ENCODE data around the gene DTD2. TPM values are rescaled to one million over a fixed set of nuclear protein-coding genes. Genes with fewer than 3 reads are reported as not detected.

The DTD2 gene
- total and polyA plus RNA-seq, 2 donors (not counting 1 experiment from before 2014, with no cell fraction given) = 25.4 to 40.8 TPM

GRCh38 chr14:31445703-31446102, 11.6 kb downstream of the DTD2 start:
- H3K9ac ChIP-seq (ENCODE audit: insufficient read depth, low read length) = no peak overlapping the region
- DNase-seq (ENCODE audit: low read depth in 2 of 2) = no peak
- H3K4me1 ChIP-seq (ENCODE audit: control insufficient read depth, extremely low read depth, insufficient read depth, low read length) = peaks cover 3% of the 10 kb centered on the region
- H3K27me3 ChIP-seq (ENCODE audit: control insufficient read depth, insufficient read depth, low read length) = no peaks in the 10 kb centered on the region
- no peaks in the 10 kb centered on the region for H3K79me2 ChIP-seq (ENCODE audit: control insufficient read depth, insufficient read depth, low read length)
- TF ChIP-seq EZH2 (IDR thresholded peaks at IDR 0.05; ENCODE audit: low read length, missing control alignments) = no peak
- no peak for TF ChIP-seq CTCF (conservative IDR thresholded peaks at IDR 0.05 in 1 of 2, IDR thresholded peaks at IDR 0.05 in 1 of 2; ENCODE audit: low read depth in 1 of 2, low read length in 2 of 2)
- no peaks in the 10 kb centered on the region for H3K36me3 ChIP-seq (ENCODE audit: control insufficient read depth, insufficient read depth, low read length)
- H4K20me1 ChIP-seq (ENCODE audit: control insufficient read depth, extremely low read depth, insufficient read depth, low read length) = no peaks in the 10 kb centered on the region
- H3K27ac ChIP-seq (ENCODE audit: insufficient read depth, low read length) = no peak overlapping the region
- no peak overlapping the region for H3K4me2 ChIP-seq (ENCODE audit: extremely low read depth, insufficient read depth, low read length)
- H3K4me3 ChIP-seq (replicated peaks in 1 of 4; ENCODE audit: control extremely low read depth in 1 of 4, insufficient read depth in 1 of 4, low read depth in 3 of 4, low read length in 4 of 4) = no peak overlapping the region
- no peak overlapping the region for H2AFZ ChIP-seq (ENCODE audit: low read length)
- no peaks in the 10 kb centered on the region for H3K9me3 ChIP-seq (ENCODE audit: control insufficient read depth, insufficient read depth, low read depth, low read length)

GRCh38 chr14:31442284-31442683, 15.0 kb downstream of the DTD2 start:
- no peak overlapping the region for H3K9ac ChIP-seq (ENCODE audit: insufficient read depth, low read length)

More at GRCh38 chr14:31442284-31442683, 15.0 kb downstream of the DTD2 start:
- H3K4me3 ChIP-seq (replicated peaks in 1 of 4; ENCODE audit: control extremely low read depth in 1 of 4, insufficient read depth in 1 of 4, low read depth in 3 of 4, low read length in 4 of 4) = no peak overlapping the region
- no peak for DNase-seq (ENCODE audit: low read depth in 2 of 2)
- no peak overlapping the region for H2AFZ ChIP-seq (ENCODE audit: low read length)
- H3K27me3 ChIP-seq (ENCODE audit: control insufficient read depth, insufficient read depth, low read length) = no peaks in the 10 kb centered on the region
- TF ChIP-seq EZH2 (IDR thresholded peaks at IDR 0.05; ENCODE audit: low read length, missing control alignments) (no peak), CTCF (conservative IDR thresholded peaks at IDR 0.05 in 1 of 2, IDR thresholded peaks at IDR 0.05 in 1 of 2; ENCODE audit: low read depth in 1 of 2, low read length in 2 of 2) (no peak)
- H4K20me1 ChIP-seq (ENCODE audit: control insufficient read depth, extremely low read depth, insufficient read depth, low read length) = no peaks in the 10 kb centered on the region
- no peaks in the 10 kb centered on the region for H3K79me2 ChIP-seq (ENCODE audit: control insufficient read depth, insufficient read depth, low read length)
- no peak overlapping the region for H3K4me2 ChIP-seq (ENCODE audit: extremely low read depth, insufficient read depth, low read length)
- no peaks in the 10 kb centered on the region for H3K36me3 ChIP-seq (ENCODE audit: control insufficient read depth, insufficient read depth, low read length)
- H3K27ac ChIP-seq (ENCODE audit: insufficient read depth, low read length) = peak overlapping the region; percentile 54
- H3K4me1 ChIP-seq (ENCODE audit: control insufficient read depth, extremely low read depth, insufficient read depth, low read length) = peaks cover 3% of the 10 kb centered on the region
- no peaks in the 10 kb centered on the region for H3K9me3 ChIP-seq (ENCODE audit: control insufficient read depth, insufficient read depth, low read depth, low read length)

All from fibroblast of lung (primary cell).